GM12878 (cell line): ENCODE data around the gene MUC5B. TPM values are rescaled to one million over a fixed set of nuclear protein-coding genes. Genes with fewer than 3 reads are reported as not detected.

Experiments used
- ATAC-seq: fragments of 200-7000 bp; cut with Tn5 transposase; 3 replicates; pipeline ENCODE4 v1.9.1; 2020; ENCODE audit warnings: mild to moderate bottlenecking, moderate library complexity
- BruUV-seq: library from RNA; stranded (reverse); fragments of 400-500 nt; replicated peaks from 2 replicates; lab custom pipeline; 2021; lab: Mats Ljungman, UMichigan
- CTCF ChIA-PET: fragments of 300-600 bp; sonication (Branson Sonifier 250); formaldehyde crosslinking; extraction: SDS; loops from one replicate; lab custom pipeline; 2021; ENCODE audit warnings: inconsistent platforms; lab: Yijun Ruan, JAX
- POLR2A ChIA-PET: fragments of 350-600 bp; formaldehyde crosslinking; extraction: SDS; loops from one replicate; lab custom pipeline; 2021; ENCODE audit warnings: inconsistent platforms; lab: Charles Lee
- RAD21 ChIA-PET: fragments of 300-600 bp; sonication (Branson Sonifier 250); formaldehyde crosslinking; loops from one replicate; lab custom pipeline; 2023; ENCODE audit warnings: antibody characterized with exemption; ENCODE audit not compliant: unreplicated experiment; lab: Charles Lee
- SMC1A ChIA-PET: fragments of 300-600 bp; sonication (Branson Sonifier 250); formaldehyde crosslinking; loops from one replicate; lab custom pipeline; 2023; ENCODE audit not compliant: unreplicated experiment, uncharacterized antibody; lab: Charles Lee
- DNase-seq: peaks from one replicate; pipeline ENCODE4 v3.0.0-alpha.2; 2011; ENCODE audit warnings: low read depth, low spot score
- FAIRE-seq: peaks from 3 replicates; lab custom pipeline; 2011; peaks lifted over from hg19 to GRCh38; lab: Jason Lieb, UNC
- H2AFZ ChIP-seq: 2 replicates; pipeline ENCODE4 v1.6.0; 2011; ENCODE audit warnings: low read depth, low read length, control low read depth; ENCODE audit not compliant: control insufficient read depth
- H3K27ac ChIP-seq: 2 replicates; pipeline ENCODE4 v1.5.1; 2011; ENCODE audit warnings: control low read depth; ENCODE audit not compliant: control insufficient read depth, insufficient read depth
- H3K27me3 ChIP-seq, 2 experiments: replicated peaks in 1 of 2; 2 replicates each; pipeline versions ENCODE4 v1.6.0 to v1.6.1; 2011; ENCODE audit warnings: low read length in 1 of 2; ENCODE audit not compliant: control insufficient read depth in 2 of 2, insufficient read depth in 2 of 2
- H3K36me3 ChIP-seq, 2 experiments: 2 replicates each; pipeline ENCODE4 v1.5.1; 2011; ENCODE audit warnings: low read length in 1 of 2; ENCODE audit not compliant: control insufficient read depth in 2 of 2, insufficient read depth in 2 of 2
- H3K4me1 ChIP-seq: 2 replicates; pipeline ENCODE4 v1.6.1; 2011; ENCODE audit warnings: mild to moderate bottlenecking, low read length, moderate library complexity, mixed read lengths; ENCODE audit not compliant: control insufficient read depth, insufficient read depth
- H3K4me2 ChIP-seq: 2 replicates; pipeline ENCODE4 v1.6.0; 2011; ENCODE audit warnings: control low read depth; ENCODE audit not compliant: control insufficient read depth, insufficient read depth
- H3K4me3 ChIP-seq: fragments of 200-600 bp; sonication (generic); 2 replicates; pipeline ENCODE4 v1.5.1; 2016
- H3K79me2 ChIP-seq: 2 replicates; pipeline ENCODE4 v1.6.0; 2011; ENCODE audit warnings: low read length; ENCODE audit not compliant: control insufficient read depth, insufficient read depth
- H3K9ac ChIP-seq: 2 replicates; pipeline ENCODE4 v1.8.0; 2011; ENCODE audit warnings: low read length, control low read depth, mixed read lengths; ENCODE audit not compliant: control insufficient read depth, insufficient read depth
- H3K9me3 ChIP-seq: replicated peaks from 3 replicates; pipeline ENCODE4 v1.5.1; 2011; ENCODE audit warnings: mild to moderate bottlenecking, low read length; ENCODE audit not compliant: control insufficient read depth, insufficient read depth
- H4K20me1 ChIP-seq: 2 replicates; pipeline ENCODE4 v1.6.0; 2011; ENCODE audit not compliant: control insufficient read depth, insufficient read depth
- BMI1 ChIP-seq: fragments of 450-650 bp; IDR thresholded peaks from 2 replicates; pipeline ENCODE4 v1.6.1; 2016; ENCODE audit warnings: mild to moderate bottlenecking, moderate library complexity, borderline replicate concordance
- CEBPZ ChIP-seq: fragments of 150-350 bp; IDR thresholded peaks from 2 replicates; pipeline ENCODE4 v1.6.1; 2016; ENCODE audit warnings: low read depth, low read length
- E2F8 ChIP-seq: fragments of 450-650 bp; IDR thresholded peaks from 2 replicates; pipeline ENCODE4 v1.6.1; 2018; ENCODE audit warnings: mild to moderate bottlenecking, low read depth, moderate library complexity; ENCODE audit not compliant: partially characterized antibody
- EP300 ChIP-seq, 2 experiments: fragments of 150-350 bp in 1 of 2; IDR thresholded peaks; 2 replicates each; pipeline ENCODE4 v1.6.1; 2011 to 2012; ENCODE audit warnings: low read depth in 2 of 2, low read length in 2 of 2, borderline replicate concordance in 1 of 2, improper control_type of control experiment in 1 of 2, inconsistent platforms in 1 of 2; ENCODE audit not compliant: control insufficient read depth in 1 of 2
- PAX8 ChIP-seq: fragments of 450-650 bp; IDR thresholded peaks from 2 replicates; pipeline ENCODE4 v1.6.1; 2017; ENCODE audit warnings: mild to moderate bottlenecking, moderate library complexity
- POLR2A ChIP-seq: IDR thresholded peaks from 2 replicates; pipeline ENCODE4 v1.6.1; 2011; ENCODE audit warnings: low read depth, mild to moderate bottlenecking, low read length
- RB1 ChIP-seq: fragments of 450-650 bp; formaldehyde crosslinking; IDR thresholded peaks from 2 replicates; pipeline ENCODE4 v1.6.1; 2017; ENCODE audit warnings: mild to moderate bottlenecking, borderline replicate concordance
- ZNF24 ChIP-seq: fragments of 450-650 bp; IDR thresholded peaks from 2 replicates; pipeline ENCODE4 v1.6.1; 2017; ENCODE audit warnings: antibody characterized with exemption, mild to moderate bottlenecking
- WGBS: methylation state at CpG from one replicate; pipeline ENCODE4 v1.1.6; 2016; ENCODE audit warnings: low lambda C conversion rate; ENCODE audit not compliant: insufficient replicate concordance, insufficient coverage; ENCODE audit errors: missing lambda C conversion rate; 5-methylcytosine and 5-hydroxymethylcytosine counted together
- in situ Hi-C: fragments of 300-500 bp; cut with MboI; formaldehyde crosslinking; loops from 9 replicates; pipeline ENCODE4 v1.14.3; 2018; ENCODE audit warnings: mixed read lengths
- intact Hi-C: fragments of 100-400 bp; cut with micrococcal nuclease; formaldehyde crosslinking; loops from one replicate; pipeline ENCODE4 v1.14.2; 2022; ENCODE audit not compliant: unreplicated experiment
- polyA plus RNA-seq, 11 experiments: library from polyadenylated mRNA; depleted of rRNA in 4 of 11; unstranded in 6 of 11; stranded (reverse) in 5 of 11; fragments of >200 nt; fragmentation: Nextera tagmentation in 4 of 11; fragmentation: Illumina TruSeq in 1 of 11; extraction: Ambion mirVana in 4 of 11; extraction: Trizol in 1 of 11; gene quantifications; 1 replicate in 1 of 11; 2 replicates in 10 of 11; pipeline versions ENCODE4 v1.2.1 to v1.2.3, GENCODE V29; 2011 to 2016; ENCODE audit warnings: inconsistent platforms in 2 of 11, missing spikeins in 2 of 11, low read depth in 1 of 11
- total RNA-seq, 4 experiments: library from RNA; depleted of rRNA in 3 of 4; stranded (reverse); fragments of >200 nt in 3 of 4; fragmentation: Illumina TruSeq in 1 of 4; extraction: Trizol in 1 of 4; gene quantifications; 2 replicates each; pipeline versions ENCODE4 v1.2.1 to v1.2.3, GENCODE V29; 2013 to 2021

Gene MUC5B
- total and polyA plus RNA-seq, 10 of the 15 experiments (the other 5 are each of a cell fraction or from before 2014, with no cell fraction given): 1.5 TPM; not detected in 9

- Histone ChIP-seq H3K4me3 (no peak overlapping the region), H3K79me2 (no peaks in the 10 kb centered on the region), H4K20me1 (no peaks in the 10 kb centered on the region), H3K27me3 (no peaks in the 10 kb centered on the region), H3K4me2 (no peak overlapping the region), H3K4me1 (no peaks in the 10 kb centered on the region), H3K36me3 (peaks cover 2 to 13% of the 10 kb centered on the region in 2 experiments; a peak in 3 of 4 replicates), H3K27ac (no peak overlapping the region), H3K9ac (no peak overlapping the region), H3K9me3 (no peaks in the 10 kb centered on the region), H2AFZ (no peak overlapping the region)
- DNase-seq (no peak), FAIRE-seq (no peak), ATAC-seq (no peak)
- ChIA-PET SMC1A (no interaction called here), POLR2A (no interaction called here), CTCF (no interaction called here), RAD21 (no interaction called here)
- in situ Hi-C loops: no loop called here
- BruUV-seq: no TSS peak
- peak; percentile 44; the same call in 1 of the 2 replicates for TF ChIP-seq POLR2A
- TF ChIP-seq BMI1: no peak
- 93% methylated on average over 43 of the region's 46 CpGs for whole genome bisulfite sequencing
- intact Hi-C loops: no loop called here
Observed at GRCh38 chr11:1280116-1281035, 57.5 kb downstream of the MUC5B start.

GRCh38 chr11:1281326-1281973, 58.6 kb downstream of the MUC5B start:
- Histone ChIP-seq H3K4me3 (no peak overlapping the region), H3K4me2 (no peak overlapping the region), H3K36me3 (peaks cover 4 to 16% of the 10 kb centered on the region in 2 experiments; a peak in 3 of 4 replicates), H3K9ac (no peak overlapping the region), H3K27me3 (no peaks in the 10 kb centered on the region), H4K20me1 (no peaks in the 10 kb centered on the region; the same call in 1 of the 2 replicates), H2AFZ (no peak overlapping the region), H3K27ac (no peak overlapping the region), H3K79me2 (no peaks in the 10 kb centered on the region), H3K4me1 (no peaks in the 10 kb centered on the region), H3K9me3 (no peaks in the 10 kb centered on the region)
- ChIA-PET SMC1A (no interaction called here), RAD21 (no interaction called here), CTCF (no interaction called here), POLR2A (no interaction called here)
- ATAC-seq (no peak), FAIRE-seq (no peak), DNase-seq (no peak)
- WGBS: 91% methylated on average over 32 of the region's 33 CpGs
- TF ChIP-seq CEBPZ (no peak), PAX8 (no peak), E2F8 (no peak), ZNF24 (no peak), RB1 (no peak), EP300 (IDR thresholded peaks at IDR 0.05; ENCODE audit: borderline replicate concordance in 1 of 2, control insufficient read depth in 1 of 2, low read depth in 2 of 2, low read length in 2 of 2) (no peak)
- no TSS peak for BruUV-seq
- intact Hi-C loops: no loop called here
- in situ Hi-C loops: no loop called here
